ENCODE results near the gene PDE9A.

Gene PDE9A

DNA sequence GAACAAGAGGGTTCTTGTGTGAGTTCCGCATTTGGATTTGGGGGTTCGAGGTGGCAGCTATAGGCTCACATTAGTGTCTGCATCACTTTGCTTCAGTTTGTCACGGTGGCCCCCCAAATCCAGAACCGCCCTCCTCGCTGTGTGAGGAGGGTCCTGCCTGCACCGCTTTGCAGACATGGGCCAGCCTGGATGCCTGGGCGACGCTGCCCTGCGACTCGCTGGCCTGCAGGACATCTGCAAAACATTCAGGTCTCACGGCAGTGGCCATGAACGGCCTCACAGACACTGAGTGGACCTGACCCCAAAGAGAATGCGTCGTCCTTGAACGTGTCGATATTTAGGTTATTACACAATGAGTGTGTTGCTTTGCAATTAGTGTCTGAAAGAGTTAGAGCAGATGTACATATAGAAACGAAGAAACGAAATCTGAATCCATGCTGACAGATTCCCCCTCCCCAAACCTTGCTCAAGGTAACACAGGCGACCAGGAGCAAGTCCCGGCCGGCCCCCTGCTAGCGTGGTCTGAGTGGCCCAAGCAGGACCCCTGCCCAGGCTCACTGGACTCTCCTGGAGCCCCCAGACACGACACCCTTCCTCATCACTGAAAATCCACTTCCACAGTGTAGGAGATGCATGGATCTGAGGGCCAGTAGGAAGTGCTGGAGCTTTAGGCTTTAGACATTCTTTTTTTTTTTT lies 20.4 kb downstream of the PDE9A start:
- peaks cover 0 to 91% (median 59%) of the 10 kb centered on the region in 11 experiments; a peak in 17 of 22 replicates for H4K20me1 ChIP-seq
- no peak overlapping the region for H3K27ac ChIP-seq
- TF ChIP-seq Cebpa-rat (IDR thresholded peaks at IDR 0.05) = 0 out of 22 replicates have a peak, but pooled peaks of 1 of the 11 experiments have one; percentile 29
- no peaks in the 10 kb centered on the region for H3K36me3 ChIP-seq
- H3K27me3 ChIP-seq = peaks cover 96 to 100% (median 100%) of the 10 kb centered on the region in 11 experiments
- peaks cover 39 to 66% (median 56%) of the 10 kb centered on the region in 10 experiments for H3K4me1 ChIP-seq
- H3K9ac ChIP-seq = no peak overlapping the region
- H3K9me3 ChIP-seq (replicated peaks in 1 of 11) = no peaks in the 10 kb centered on the region
- no peak overlapping the region for H3K4me2 ChIP-seq
- no peak overlapping the region for H3K4me3 ChIP-seq

GRCh38 chr21:42674351-42674940 lies 21.0 kb downstream of the PDE9A start:
- Histone ChIP-seq H3K27me3 (peaks cover 96 to 100% (median 99%) of the 10 kb centered on the region in 11 experiments), H3K36me3 (no peaks in the 10 kb centered on the region), H3K4me3 (no peak overlapping the region), H3K9me3 (replicated peaks in 1 of 11) (no peaks in the 10 kb centered on the region), H4K20me1 (peaks cover 0 to 84% (median 54%) of the 10 kb centered on the region in 11 experiments; a peak in 17 of 22 replicates), H3K4me2 (peak overlapping the region in 2 of 11 experiments; percentile 19 to 29; a peak in 3 of 22 replicates), H3K9ac (no peak overlapping the region), H3K4me1 (peaks cover 37 to 62% (median 52%) of the 10 kb centered on the region in 10 experiments), H3K27ac (no peak overlapping the region)
- TF ChIP-seq Cebpa-rat (IDR thresholded peaks at IDR 0.05) = no peak

GRCh38 chr21:42675403-42675802 lies 22.0 kb downstream of the PDE9A start:
- Histone ChIP-seq H3K4me3 (no peak overlapping the region), H3K9me3 (replicated peaks in 1 of 11) (no peaks in the 10 kb centered on the region), H3K4me2 (no peak overlapping the region), H3K36me3 (no peaks in the 10 kb centered on the region), H3K27ac (no peak overlapping the region), H3K4me1 (peaks cover 37 to 58% (median 43%) of the 10 kb centered on the region in 10 experiments), H4K20me1 (peaks cover 0 to 78% (median 53%) of the 10 kb centered on the region in 11 experiments; a peak in 16 of 22 replicates), H3K27me3 (peaks cover 96 to 100% (median 99%) of the 10 kb centered on the region in 11 experiments), H3K9ac (no peak overlapping the region)
- TF ChIP-seq Cebpa-rat (IDR thresholded peaks at IDR 0.05) = no peak

GRCh38 chr21:42676808-42677207 lies 23.4 kb downstream of the PDE9A start:
- H3K4me1 ChIP-seq = peaks cover 25 to 46% (median 30%) of the 10 kb centered on the region in 10 experiments
- no peak for TF ChIP-seq Cebpa-rat (IDR thresholded peaks at IDR 0.05)
- no peak overlapping the region for H3K27ac ChIP-seq
- no peaks in the 10 kb centered on the region for H3K36me3 ChIP-seq
- H3K4me2 ChIP-seq = no peak overlapping the region
- H4K20me1 ChIP-seq = peaks cover 0 to 64% (median 42%) of the 10 kb centered on the region in 11 experiments; a peak in 16 of 22 replicates
- no peaks in the 10 kb centered on the region for H3K9me3 ChIP-seq (replicated peaks in 1 of 11)
- H3K4me3 ChIP-seq = no peak overlapping the region
- no peak overlapping the region for H3K9ac ChIP-seq
- peaks cover 98 to 100% (median 100%) of the 10 kb centered on the region in 11 experiments for H3K27me3 ChIP-seq

DNA sequence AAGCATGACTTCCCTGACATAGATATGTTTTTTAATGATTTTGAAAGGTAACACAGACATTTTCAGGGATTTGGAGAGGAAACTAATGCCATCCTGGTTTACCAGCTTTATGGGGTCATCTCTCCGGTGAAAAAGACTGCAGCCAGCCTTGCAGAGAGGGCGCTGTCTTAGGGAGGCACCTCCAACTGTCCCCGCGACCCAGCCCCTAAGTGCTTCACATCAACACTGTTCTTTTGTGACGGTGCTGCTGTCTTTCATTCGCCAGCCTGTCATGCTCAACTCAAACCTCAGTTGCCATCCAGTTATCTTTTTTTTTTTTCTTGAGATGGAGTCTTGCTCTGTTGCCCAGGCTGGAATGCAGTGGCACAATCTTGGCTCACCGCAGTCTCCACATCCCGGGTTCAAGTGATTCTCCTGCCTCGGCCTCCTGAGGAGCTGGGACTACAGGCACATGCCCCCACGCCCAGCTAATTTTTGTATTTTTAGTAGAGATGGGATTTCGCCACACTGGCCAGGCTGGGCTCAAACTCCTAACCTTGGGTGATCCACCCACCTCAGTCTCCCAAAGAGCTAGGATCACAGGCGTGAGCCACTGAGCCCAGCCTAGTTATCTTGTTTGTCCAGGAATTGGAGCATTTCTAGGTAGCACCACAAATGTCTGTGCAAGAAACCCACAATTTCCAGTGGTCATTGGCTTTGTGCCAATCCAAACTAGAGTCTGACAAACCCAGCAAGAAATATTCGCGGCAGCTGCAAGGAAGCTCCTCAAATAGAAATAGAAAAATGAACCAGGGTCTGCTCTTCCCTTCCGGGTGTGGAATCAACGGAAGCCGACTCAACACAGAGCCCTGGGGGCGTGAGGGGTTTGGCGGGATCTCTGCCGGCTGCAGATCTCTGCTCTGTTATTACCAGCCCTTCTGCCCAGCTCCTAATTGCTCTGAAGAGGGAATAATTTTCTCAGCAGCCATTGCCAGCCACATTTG lies 24.2 kb downstream of the PDE9A start:
- Histone ChIP-seq H3K27ac (no peak overlapping the region), H4K20me1 (peaks cover 0 to 55% (median 34%) of the 10 kb centered on the region in 11 experiments; a peak in 13 of 22 replicates), H3K4me1 (peaks cover 23 to 46% (median 30%) of the 10 kb centered on the region in 10 experiments), H3K4me3 (peak overlapping the region in 1 of 10 experiments; percentile 14; a peak in 1 of 20 replicates), H3K36me3 (no peaks in the 10 kb centered on the region), H3K4me2 (peak overlapping the region; percentile 68 to 85 (median 76)), H3K9ac (no peak overlapping the region), H3K27me3 (peaks cover 98 to 100% (median 100%) of the 10 kb centered on the region in 11 experiments), H3K9me3 (replicated peaks in 1 of 11) (no peaks in the 10 kb centered on the region)
- no peak for TF ChIP-seq Cebpa-rat (IDR thresholded peaks at IDR 0.05)

GRCh38 chr21:42678618-42679295 lies 25.3 kb downstream of the PDE9A start:
- Histone ChIP-seq H3K4me3 (no peak overlapping the region), H3K4me1 (peaks cover 32 to 54% (median 40%) of the 10 kb centered on the region in 10 experiments), H3K27me3 (peaks cover 97 to 100% (median 100%) of the 10 kb centered on the region in 11 experiments), H3K27ac (no peak overlapping the region), H3K9ac (no peak overlapping the region), H4K20me1 (peaks cover 0 to 46% (median 23%) of the 10 kb centered on the region in 11 experiments; a peak in 12 of 22 replicates), H3K36me3 (no peaks in the 10 kb centered on the region), H3K4me2 (peak overlapping the region; percentile 68 to 85 (median 76)), H3K9me3 (replicated peaks in 1 of 11) (no peaks in the 10 kb centered on the region)
- no peak for TF ChIP-seq Cebpa-rat (IDR thresholded peaks at IDR 0.05)

DNA sequence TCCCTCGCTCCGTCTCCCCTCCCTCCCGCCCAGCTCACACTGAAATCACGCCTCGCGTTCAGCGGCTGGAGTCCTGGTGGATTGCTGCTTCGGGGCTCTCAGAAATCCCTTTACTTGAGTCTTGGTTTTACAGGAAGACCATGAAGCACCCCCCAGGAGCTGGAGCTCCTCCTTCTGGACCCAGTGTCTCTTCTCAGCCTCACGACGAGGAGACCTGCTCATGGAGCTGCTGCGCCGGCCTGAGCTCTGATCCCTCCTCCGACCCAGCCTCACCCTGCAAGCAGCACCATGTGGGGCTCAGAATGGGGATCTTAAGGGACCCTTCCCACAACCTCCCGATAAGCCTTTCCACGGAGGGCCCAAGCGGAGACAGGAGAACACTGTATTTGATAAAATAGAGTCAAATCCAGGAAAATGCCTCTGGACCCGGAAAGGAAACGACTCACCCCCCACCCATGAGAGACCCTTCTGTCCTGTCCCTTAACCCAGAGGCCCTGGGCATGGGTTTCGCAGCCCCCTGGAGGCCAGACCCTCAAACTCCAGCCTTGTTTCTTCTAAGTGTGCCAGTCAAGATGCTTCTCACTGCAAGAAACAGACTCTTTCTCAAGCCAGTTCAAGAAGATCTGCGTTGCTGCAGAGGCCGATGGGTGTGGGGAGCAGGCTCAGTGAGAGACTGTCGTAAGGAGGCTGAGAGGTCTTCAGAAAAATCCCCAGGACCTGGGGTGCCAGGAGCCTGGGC lies 26.1 kb downstream of the PDE9A start:
- Histone ChIP-seq H3K4me3 (no peak overlapping the region), H4K20me1 (peaks cover 0 to 47% (median 15%) of the 10 kb centered on the region in 11 experiments; a peak in 12 of 22 replicates), H3K27ac (no peak overlapping the region), H3K4me1 (peaks cover 39 to 59% (median 45%) of the 10 kb centered on the region in 10 experiments), H3K9ac (no peak overlapping the region), H3K9me3 (replicated peaks in 1 of 11) (no peaks in the 10 kb centered on the region), H3K27me3 (peaks cover 90 to 96% (median 93%) of the 10 kb centered on the region in 11 experiments), H3K4me2 (no peak overlapping the region), H3K36me3 (no peaks in the 10 kb centered on the region)
- TF ChIP-seq Cebpa-rat (IDR thresholded peaks at IDR 0.05) = no peak

DNA sequence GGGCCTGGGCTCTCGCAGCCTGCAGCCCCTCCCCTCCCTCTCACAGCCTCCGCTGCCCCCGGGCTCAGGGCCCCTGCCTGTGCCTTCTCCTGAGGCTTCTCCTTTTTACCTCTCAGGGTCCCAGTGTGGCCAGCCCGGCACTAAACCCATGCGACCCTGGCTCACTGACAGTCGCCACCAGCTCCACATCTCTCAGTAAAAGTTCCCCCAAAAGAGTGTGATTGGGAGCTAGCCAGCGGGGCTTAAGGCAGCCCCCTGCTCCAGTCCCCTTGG lies 26.6 kb downstream of the PDE9A start:
- no peak for TF ChIP-seq Cebpa-rat (IDR thresholded peaks at IDR 0.05)

More for the DNA sequence above, 26.6 kb downstream of the PDE9A start:
- H3K36me3 ChIP-seq = no peaks in the 10 kb centered on the region
- no peak overlapping the region for H3K27ac ChIP-seq
- no peak overlapping the region for H3K4me3 ChIP-seq
- no peak overlapping the region for H3K4me2 ChIP-seq
- H3K9me3 ChIP-seq (replicated peaks in 1 of 11) = no peaks in the 10 kb centered on the region
- peaks cover 85 to 91% (median 88%) of the 10 kb centered on the region in 11 experiments for H3K27me3 ChIP-seq
- H3K9ac ChIP-seq = no peak overlapping the region
- peaks cover 44 to 62% (median 49%) of the 10 kb centered on the region in 10 experiments for H3K4me1 ChIP-seq
- peaks cover 0 to 46% (median 14%) of the 10 kb centered on the region in 11 experiments; a peak in 11 of 22 replicates for H4K20me1 ChIP-seq

Data from BLaER1 treated with 17β-estradiol and CSF1 and Interleukin-3, amounts not matched to agents 10 nM and 100 nM (cell line).